Muscle layer of duodenum (tissue), 2 donors: ENCODE data around the gene TC2N.
"Not testable (repeated sequence)": the region's sequence is repeated elsewhere in the genome, so short reads cannot be mapped to it uniquely, and the experiment has no call there.

Experiments used
- H3K27ac ChIP-seq: one replicate; pipeline ENCODE4 v1.7.0; 2013; ENCODE audit warnings: mild to moderate bottlenecking, low read length
- H3K27me3 ChIP-seq: one replicate; pipeline ENCODE4 v1.7.0; 2013; ENCODE audit warnings: low read depth, mild to moderate bottlenecking, control low read depth, low read length
- H3K36me3 ChIP-seq, 2 donors: one replicate each; pipeline ENCODE4 v1.7.0; 2013; ENCODE audit warnings: low read length in 2 of 2, control low read depth in 1 of 2, mild to moderate bottlenecking in 1 of 2; ENCODE audit not compliant: insufficient read depth in 2 of 2, control insufficient read depth in 1 of 2
- H3K4me1 ChIP-seq, 2 donors: one replicate each; pipeline ENCODE4 v1.7.0; 2013; ENCODE audit warnings: low read length in 2 of 2, mild to moderate bottlenecking in 2 of 2, control low read depth in 1 of 2, moderate library complexity in 1 of 2; ENCODE audit not compliant: insufficient read depth in 2 of 2, control insufficient read depth in 1 of 2
- H3K4me3 ChIP-seq, 2 donors: one replicate each; pipeline ENCODE4 v1.7.0; 2013; ENCODE audit warnings: low read length in 2 of 2, low read depth in 1 of 2, mild to moderate bottlenecking in 1 of 2
- H3K9me3 ChIP-seq, 2 donors: one replicate each; pipeline ENCODE4 v1.7.0; 2013; ENCODE audit warnings: low read length in 2 of 2, control low read depth in 1 of 2, mild to moderate bottlenecking in 1 of 2; ENCODE audit not compliant: control insufficient read depth in 1 of 2
- donor health status: healthy.

Gene TC2N

DNA sequence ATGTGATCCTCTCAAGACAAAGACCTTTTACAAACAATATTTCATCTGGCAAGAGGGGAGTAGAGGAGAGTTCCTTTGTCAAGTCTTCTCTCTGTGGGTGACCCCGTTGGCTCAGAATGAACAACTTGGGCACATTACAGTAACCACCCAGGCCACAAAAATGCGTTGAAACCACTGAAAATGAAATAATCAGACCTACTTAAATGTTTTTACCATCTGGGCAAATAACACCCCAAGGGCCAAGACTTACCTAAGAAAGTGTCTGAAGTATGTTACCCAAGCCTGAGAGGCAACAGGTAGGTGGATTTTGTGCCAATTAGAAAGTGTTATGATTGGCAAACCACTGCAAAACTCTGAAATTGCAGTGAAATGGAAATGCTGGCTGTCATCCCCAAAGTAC lies 1.3 kb downstream of the TC2N start:
- H3K9me3 ChIP-seq: no peaks in the 10 kb centered on the region
- no peaks in the 10 kb centered on the region for H3K27me3 ChIP-seq
- no peaks in the 10 kb centered on the region for H3K4me1 ChIP-seq
- H3K4me3 ChIP-seq: no peak overlapping the region
- peaks cover 2 to 29% of the 10 kb centered on the region in 2 donors for H3K36me3 ChIP-seq
- H3K27ac ChIP-seq: peak overlapping the region; percentile 14

DNA sequence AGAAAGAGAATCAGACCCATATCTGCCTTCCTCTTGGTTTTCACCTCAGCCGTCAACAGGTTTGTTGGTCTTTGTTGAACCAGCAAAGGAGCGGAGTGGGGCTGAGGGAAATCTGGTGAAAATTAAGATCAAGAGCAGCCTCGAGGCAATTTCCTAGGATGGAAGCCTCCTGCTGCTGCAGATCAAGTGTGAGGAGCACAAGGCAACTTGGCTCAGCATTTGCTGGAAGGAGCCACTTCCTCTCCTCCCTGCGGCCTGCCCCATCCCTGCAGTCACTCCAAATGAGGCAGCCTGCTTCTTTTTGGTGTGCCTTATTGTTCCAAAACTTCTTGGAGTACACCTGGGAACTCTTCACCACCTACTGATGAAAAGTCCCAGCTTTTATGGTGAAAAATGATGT lies 4.9 kb downstream of the TC2N start:
- Histone ChIP-seq H3K4me1 (no peaks in the 10 kb centered on the region), H3K4me3 (no peak overlapping the region)

DNA sequence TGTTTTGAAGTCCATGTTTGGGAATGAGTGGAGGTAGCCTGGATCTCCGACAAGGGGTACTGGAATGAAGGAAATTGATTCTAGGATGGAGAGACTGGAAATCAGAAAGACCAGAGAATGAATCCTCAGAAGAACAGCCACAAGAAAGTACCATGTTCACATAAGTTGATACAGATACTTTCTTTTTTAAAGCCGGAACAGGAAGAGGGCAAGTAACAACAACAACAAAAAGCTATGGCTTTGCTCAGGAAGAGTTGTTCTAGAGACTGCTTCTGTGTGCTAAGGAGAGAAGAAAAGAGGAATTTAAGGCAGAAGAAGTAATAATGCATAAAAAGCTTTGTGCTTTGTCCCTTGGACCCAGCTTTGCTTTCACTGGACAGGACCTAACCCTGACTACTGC lies 6.2 kb downstream of the TC2N start:
- no peak overlapping the region for H3K27ac ChIP-seq
- no peaks in the 10 kb centered on the region for H3K36me3 ChIP-seq
- H3K4me3 ChIP-seq: no peak overlapping the region
- no peaks in the 10 kb centered on the region for H3K27me3 ChIP-seq
- H3K9me3 ChIP-seq: no peaks in the 10 kb centered on the region
- H3K4me1 ChIP-seq: no peaks in the 10 kb centered on the region

More for the DNA sequence above, 4.9 kb downstream of the TC2N start:
- Histone ChIP-seq H3K27me3 (no peaks in the 10 kb centered on the region), H3K9me3 (no peaks in the 10 kb centered on the region), H3K36me3 (peaks cover 0 to under 1% of the 10 kb centered on the region in 2 donors), H3K27ac (no peak overlapping the region)

DNA sequence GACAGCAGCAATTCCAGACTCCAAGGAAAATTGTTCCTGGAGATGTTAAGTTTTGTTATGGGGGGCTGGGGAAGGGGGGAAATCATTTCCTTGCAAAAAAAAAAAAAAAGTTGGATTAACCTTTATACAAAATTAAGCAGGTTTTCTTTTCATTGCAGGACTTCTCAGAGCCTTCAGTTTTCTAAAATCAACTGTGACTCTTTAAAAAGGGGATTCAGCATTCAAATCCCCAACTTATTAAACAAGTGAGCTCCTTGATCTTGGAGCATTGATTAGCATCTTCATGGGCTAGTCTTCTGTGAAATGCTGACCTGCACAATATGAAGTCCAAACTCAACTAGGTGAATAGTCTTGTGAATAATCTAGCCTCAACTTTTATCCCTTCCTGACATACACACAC lies 7.1 kb downstream of the TC2N start:
- H3K4me1 ChIP-seq: no peaks in the 10 kb centered on the region
- no peak overlapping the region for H3K4me3 ChIP-seq
- H3K27me3 ChIP-seq: no peaks in the 10 kb centered on the region
- H3K27ac ChIP-seq: no peak overlapping the region
- H3K9me3 ChIP-seq: no peaks in the 10 kb centered on the region
- no peaks in the 10 kb centered on the region for H3K36me3 ChIP-seq

DNA sequence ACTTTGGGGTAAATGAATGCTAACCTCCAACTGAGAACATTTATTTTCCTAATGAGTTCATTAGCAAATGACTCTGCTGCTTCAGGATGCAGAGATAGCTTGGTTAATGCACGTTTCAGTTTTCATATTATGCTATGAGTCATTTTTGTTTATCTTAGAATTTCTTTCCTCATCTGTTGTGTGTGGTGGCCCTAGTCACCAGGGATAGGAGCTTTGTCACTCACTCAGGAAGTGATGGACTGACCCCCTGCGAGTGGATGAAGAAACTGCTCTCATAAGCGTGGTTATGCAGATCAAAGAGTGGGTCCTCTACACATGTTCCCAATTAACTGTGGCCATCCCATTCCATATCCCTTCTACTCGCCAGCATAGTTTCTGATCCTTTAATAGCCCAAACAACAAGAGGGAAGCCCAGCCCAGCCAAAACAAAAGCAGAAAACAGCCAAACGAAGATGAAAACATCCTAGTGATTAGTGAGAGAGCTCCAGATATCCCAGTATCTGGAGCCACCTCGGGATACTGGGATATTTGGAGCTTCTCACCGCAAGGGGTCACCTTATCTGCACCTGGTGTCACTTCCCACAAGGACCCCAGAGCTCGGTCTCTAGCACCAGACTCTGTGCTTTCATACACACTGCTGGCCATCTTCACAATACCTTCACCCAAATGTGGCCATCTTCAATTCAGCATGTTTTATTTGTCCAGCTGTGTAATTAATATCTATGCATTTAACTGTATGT lies 8.6 kb downstream of the TC2N start:
- no peak overlapping the region for H3K4me3 ChIP-seq
- H3K27me3 ChIP-seq: no peaks in the 10 kb centered on the region
- H3K36me3 ChIP-seq: no peaks in the 10 kb centered on the region
- H3K27ac ChIP-seq: no peak overlapping the region
- H3K4me1 ChIP-seq: no peaks in the 10 kb centered on the region
- no peaks in the 10 kb centered on the region for H3K9me3 ChIP-seq

DNA sequence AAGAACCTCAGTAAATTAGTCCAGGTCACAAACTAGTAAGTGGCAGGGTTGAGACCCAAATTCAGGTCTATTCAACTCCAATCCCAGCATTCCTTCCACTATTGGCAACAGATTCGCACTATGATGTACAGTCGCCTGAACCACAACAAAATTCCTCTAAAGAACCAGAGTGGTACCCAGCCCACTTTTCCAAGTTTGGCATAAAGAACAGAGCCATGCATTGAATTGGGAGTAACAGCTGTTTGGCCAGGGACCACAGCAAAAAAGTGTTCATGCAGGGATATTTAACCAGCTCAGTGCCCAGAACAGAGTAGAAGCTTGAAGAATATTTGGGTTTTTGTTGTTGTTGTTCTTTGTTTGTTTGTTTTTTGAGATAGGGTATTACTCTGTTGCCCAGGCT lies 9.7 kb downstream of the TC2N start:
- Histone ChIP-seq H3K4me3 (no peak overlapping the region), H3K36me3 (no peaks in the 10 kb centered on the region), H3K27ac (no peak overlapping the region), H3K27me3 (no peaks in the 10 kb centered on the region), H3K9me3 (no peaks in the 10 kb centered on the region), H3K4me1 (no peaks in the 10 kb centered on the region)

DNA sequence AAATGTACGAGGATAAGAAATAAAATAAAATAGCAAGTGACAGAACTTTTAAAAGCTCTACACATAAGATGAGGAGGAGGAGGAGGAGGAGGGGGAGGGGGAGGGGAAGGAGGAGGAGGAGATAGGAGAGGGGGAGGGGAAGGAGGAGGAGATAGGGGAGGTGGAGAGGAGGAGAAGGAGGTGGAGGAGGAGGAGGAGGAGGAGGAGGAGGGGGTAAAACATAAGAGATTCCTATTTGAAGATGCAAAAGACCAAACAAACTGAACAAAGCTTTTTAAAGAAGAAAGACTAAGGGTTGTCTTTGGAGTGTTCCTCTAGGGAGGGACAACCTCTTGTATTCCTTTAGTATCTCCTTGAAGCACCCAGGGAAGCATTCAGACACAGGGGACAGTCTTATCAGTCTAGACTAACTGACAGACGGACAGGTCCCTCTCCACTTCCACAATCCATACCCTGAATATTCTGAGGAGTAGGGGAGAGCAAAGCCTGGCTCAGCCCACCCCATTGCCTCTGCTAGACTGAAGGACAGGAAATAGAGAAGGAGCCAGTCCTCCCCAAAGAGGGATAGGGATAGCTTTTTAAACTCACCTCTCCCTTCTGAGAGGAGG lies 12.9 kb downstream of the TC2N start:
- Histone ChIP-seq H3K4me3 (no peak overlapping the region), H3K9me3 (no peaks in the 10 kb centered on the region), H3K27ac (no peak overlapping the region), H3K36me3 (no peaks in the 10 kb centered on the region), H3K27me3 (no peaks in the 10 kb centered on the region), H3K4me1 (no peaks in the 10 kb centered on the region)

DNA sequence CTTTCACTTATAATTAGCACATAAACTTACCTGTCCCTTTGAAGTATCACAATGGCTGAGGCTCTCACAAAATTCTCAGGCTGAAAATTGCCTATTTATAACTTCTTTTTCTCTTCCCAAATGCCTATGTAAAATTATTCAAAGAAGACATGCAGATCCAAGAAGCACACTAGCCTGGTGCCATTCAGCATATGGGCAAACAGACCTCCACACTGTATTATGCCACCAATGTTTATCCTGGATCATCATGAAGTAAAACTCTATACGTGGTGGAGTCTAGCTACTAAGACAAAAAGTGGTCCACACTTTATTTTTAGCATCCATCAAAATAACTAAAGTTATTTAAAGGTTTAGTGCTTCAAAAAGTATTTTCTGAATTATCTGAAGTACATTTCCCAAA lies 15.8 kb downstream of the TC2N start:
- no peaks in the 10 kb centered on the region for H3K9me3 ChIP-seq
- no peak overlapping the region for H3K27ac ChIP-seq
- no peaks in the 10 kb centered on the region for H3K4me1 ChIP-seq
- H3K27me3 ChIP-seq: no peaks in the 10 kb centered on the region
- H3K4me3 ChIP-seq: no peak overlapping the region
- H3K36me3 ChIP-seq: no peaks in the 10 kb centered on the region

DNA sequence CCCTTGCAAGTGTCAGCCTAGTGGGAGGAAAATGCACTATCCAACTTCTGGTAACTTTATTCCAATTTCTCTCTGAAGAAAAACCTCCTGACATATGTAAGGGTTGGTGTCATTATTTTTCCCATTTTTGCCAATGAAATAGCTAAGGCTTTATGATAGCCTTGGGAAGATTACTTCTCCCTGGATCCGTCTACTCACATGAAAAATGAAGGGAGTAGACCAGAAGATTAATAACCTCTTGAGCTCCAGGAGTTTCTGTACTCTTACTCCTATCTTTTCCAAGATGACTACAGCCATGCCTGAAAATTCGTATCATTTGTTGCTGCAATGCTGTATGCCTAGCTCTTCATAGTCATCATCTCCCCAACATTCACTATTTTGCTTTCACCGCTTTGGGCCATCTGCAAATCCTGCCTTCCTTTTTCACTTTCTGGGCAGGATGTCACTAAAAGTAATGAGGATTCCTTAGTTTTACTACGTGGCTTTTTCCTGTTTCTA lies 18.8 kb downstream of the TC2N start:
- Histone ChIP-seq H3K4me1 (no peaks in the 10 kb centered on the region), H3K27me3 (no peaks in the 10 kb centered on the region), H3K4me3 (no peak overlapping the region), H3K36me3 (no peaks in the 10 kb centered on the region), H3K9me3 (no peaks in the 10 kb centered on the region), H3K27ac (no peak overlapping the region)

DNA sequence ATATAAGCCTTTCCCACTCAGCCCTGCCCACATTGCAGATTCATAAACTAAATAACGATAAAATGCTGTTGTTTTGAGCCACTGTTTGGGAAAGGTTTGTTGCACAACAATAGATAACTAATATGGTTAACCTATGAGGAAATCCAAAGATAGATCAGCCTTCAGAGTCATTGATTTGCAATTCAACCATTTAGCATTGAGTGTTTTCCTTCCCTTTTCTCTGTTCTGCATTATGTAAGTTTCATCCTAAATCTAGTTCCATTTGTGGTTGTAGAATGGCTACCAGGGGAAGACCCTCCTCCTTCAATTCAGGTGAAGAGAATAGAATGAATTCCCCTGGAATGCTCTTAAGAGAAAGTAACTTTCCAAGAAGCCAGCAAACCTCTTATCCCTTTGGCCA lies 19.6 kb downstream of the TC2N start:
- Histone ChIP-seq H3K4me3 (no peak overlapping the region), H3K27ac (no peak overlapping the region)

DNA sequence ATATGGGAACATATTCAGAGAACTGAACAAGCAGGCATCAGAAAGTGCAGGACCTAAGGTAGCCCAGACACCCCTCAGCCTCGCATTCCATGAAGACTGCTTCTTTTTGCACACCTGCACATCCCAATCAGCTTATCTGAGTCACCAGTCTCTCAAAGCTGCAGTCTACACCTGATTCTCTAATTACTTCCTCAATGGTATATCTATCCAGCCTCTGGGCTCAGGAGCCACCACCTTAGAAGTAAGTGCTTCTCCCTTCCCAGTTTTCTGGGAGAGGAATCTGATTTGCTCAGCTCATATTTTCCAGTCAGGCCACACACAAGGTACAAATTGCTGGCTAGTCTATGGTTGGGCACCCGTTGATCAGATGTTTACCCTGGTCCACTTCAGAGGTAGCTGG lies 21.7 kb downstream of the TC2N start:
- Histone ChIP-seq H3K4me1 (no peaks in the 10 kb centered on the region), H3K9me3 (no peaks in the 10 kb centered on the region), H3K36me3 (no peaks in the 10 kb centered on the region), H3K27ac (no peak overlapping the region), H3K4me3 (no peak overlapping the region), H3K27me3 (no peaks in the 10 kb centered on the region)

More for the DNA sequence above, 19.6 kb downstream of the TC2N start:
- no peaks in the 10 kb centered on the region for H3K27me3 ChIP-seq
- no peaks in the 10 kb centered on the region for H3K9me3 ChIP-seq
- no peaks in the 10 kb centered on the region for H3K36me3 ChIP-seq
- H3K4me1 ChIP-seq: no peaks in the 10 kb centered on the region

DNA sequence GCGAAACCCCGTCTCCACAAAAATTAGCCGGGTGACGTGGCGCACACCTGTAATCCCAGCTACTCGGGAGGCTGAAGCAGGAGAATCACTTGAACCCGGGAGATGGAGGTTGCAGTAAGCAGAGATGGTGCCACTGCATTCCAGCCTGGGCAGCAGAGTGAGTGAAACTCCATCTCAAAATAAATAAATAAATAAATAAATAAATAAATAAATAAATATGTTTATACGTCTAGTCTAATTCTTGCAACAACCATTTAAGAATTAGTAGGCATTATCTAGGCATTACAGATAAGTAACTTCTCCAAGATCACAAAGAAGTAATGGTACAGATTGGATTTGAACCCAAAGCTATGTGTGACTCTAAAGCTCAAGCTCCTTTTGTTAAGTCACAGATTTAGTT lies 22.3 kb downstream of the TC2N start:
- H3K27me3 ChIP-seq, H3K4me3 ChIP-seq, H3K36me3 ChIP-seq, H3K27ac ChIP-seq, H3K4me1 ChIP-seq, H3K9me3 ChIP-seq: not testable (repeated sequence)
